H9 (cell line): ENCODE results near the gene NUBPL. TPM values are rescaled to one million over a fixed set of nuclear protein-coding genes. Genes with fewer than 3 reads are reported as not detected.

Experiments used
- DNase-seq: peaks from one replicate; pipeline ENCODE4 v3.0.0-alpha.2; 2017
- H2AFZ ChIP-seq: one replicate; pipeline ENCODE4 v1.6.1; 2013; ENCODE audit warnings: mild to moderate bottlenecking, low read length, control low read depth, moderate library complexity
- H2AK5ac ChIP-seq: 2 replicates; pipeline ENCODE4 v1.6.1; 2013; ENCODE audit warnings: low read length, control low read depth, mixed read lengths; ENCODE audit not compliant: insufficient read length
- H2BK120ac ChIP-seq: one replicate; pipeline ENCODE4 v1.6.1; 2013; ENCODE audit warnings: low read depth, mild to moderate bottlenecking, low read length, control low read depth, inconsistent platforms; ENCODE audit not compliant: poor library complexity, severe bottlenecking
- H2BK12ac ChIP-seq: 2 replicates; pipeline ENCODE4 v1.6.1; 2013; ENCODE audit warnings: low read length, control low read depth, mixed read lengths, low read depth; ENCODE audit not compliant: insufficient read length
- H2BK15ac ChIP-seq: 2 replicates; pipeline ENCODE4 v1.6.1; 2013; ENCODE audit warnings: low read depth, low read length, control low read depth
- H2BK20ac ChIP-seq: one replicate; pipeline ENCODE4 v1.6.1; 2013; ENCODE audit warnings: low read depth, mild to moderate bottlenecking, low read length, control low read depth, inconsistent platforms; ENCODE audit not compliant: poor library complexity, severe bottlenecking
- H2BK5ac ChIP-seq: 2 replicates; pipeline ENCODE4 v1.6.1; 2013; ENCODE audit warnings: low read length, control low read depth, mixed read lengths; ENCODE audit not compliant: insufficient read length
- H3K14ac ChIP-seq: 2 replicates; pipeline ENCODE4 v1.6.1; 2013; ENCODE audit warnings: low read length, control low read depth; ENCODE audit not compliant: insufficient read depth
- H3K18ac ChIP-seq: 2 replicates; pipeline ENCODE4 v1.6.1; 2013; ENCODE audit warnings: low read depth, mild to moderate bottlenecking, mixed read lengths, low read length, control low read depth; ENCODE audit not compliant: insufficient read length
- H3K23ac ChIP-seq: 2 replicates; pipeline ENCODE4 v1.6.1; 2013; ENCODE audit warnings: low read length, control low read depth, mixed read lengths, low read depth; ENCODE audit not compliant: insufficient read length
- H3K23me2 ChIP-seq: 2 replicates; pipeline ENCODE4 v1.6.1; 2013; ENCODE audit warnings: low read depth, mild to moderate bottlenecking, mixed read lengths, low read length, control low read depth; ENCODE audit not compliant: insufficient read length, poor library complexity, severe bottlenecking
- H3K27ac ChIP-seq: 2 replicates; pipeline ENCODE4 v1.5.1; 2013; ENCODE audit warnings: low read length, control low read depth, mixed read lengths, low read depth; ENCODE audit not compliant: insufficient read length
- H3K27me3 ChIP-seq: 2 replicates; pipeline ENCODE4 v1.6.1; 2013; ENCODE audit warnings: low read length, control low read depth, inconsistent platforms; ENCODE audit not compliant: insufficient read depth
- H3K4ac ChIP-seq: 2 replicates; pipeline ENCODE4 v1.6.1; 2013; ENCODE audit warnings: low read depth, mild to moderate bottlenecking, control low read depth, inconsistent platforms, low read length, moderate library complexity
- H3K4me1 ChIP-seq: 2 replicates; pipeline ENCODE4 v1.6.1; 2013; ENCODE audit warnings: low read length, control low read depth, inconsistent platforms; ENCODE audit not compliant: insufficient read depth
- H3K4me2 ChIP-seq: 2 replicates; pipeline ENCODE4 v1.6.1; 2013; ENCODE audit warnings: low read length, control low read depth, mixed read lengths; ENCODE audit not compliant: insufficient read length, insufficient read depth
- H3K56ac ChIP-seq: 2 replicates; pipeline ENCODE4 v1.6.1; 2013; ENCODE audit warnings: low read depth, mild to moderate bottlenecking, mixed read lengths, low read length, control low read depth; ENCODE audit not compliant: insufficient read length
- H3K79me1 ChIP-seq: 2 replicates; pipeline ENCODE4 v1.6.1; 2013; ENCODE audit warnings: low read depth, mild to moderate bottlenecking, moderate library complexity, low read length, control low read depth, inconsistent platforms; ENCODE audit not compliant: insufficient read depth, poor library complexity, severe bottlenecking
- H3K79me2 ChIP-seq: 2 replicates; pipeline ENCODE4 v1.6.1; 2013; ENCODE audit warnings: low read length, control low read depth, inconsistent platforms; ENCODE audit not compliant: insufficient read depth
- H3K9ac ChIP-seq: 2 replicates; pipeline ENCODE4 v1.6.1; 2013; ENCODE audit warnings: low read length, control low read depth, mixed read lengths; ENCODE audit not compliant: insufficient read length; ENCODE audit errors: extremely low read depth
- H3K9me3 ChIP-seq: one replicate; pipeline ENCODE4 v1.6.1; 2013; ENCODE audit warnings: low read depth, low read length, inconsistent platforms; ENCODE audit not compliant: control insufficient read depth
- H3T11ph ChIP-seq: one replicate; pipeline ENCODE4 v1.6.1; 2013; ENCODE audit warnings: mild to moderate bottlenecking, low read length, control low read depth, inconsistent platforms
- H4K20me1 ChIP-seq: one replicate; pipeline ENCODE4 v1.6.1; 2013; ENCODE audit not compliant: control insufficient read depth, insufficient read length, insufficient read depth
- H4K5ac ChIP-seq: 2 replicates; pipeline ENCODE4 v1.6.1; 2013; ENCODE audit warnings: low read depth, mild to moderate bottlenecking, mixed read lengths, low read length, control low read depth; ENCODE audit not compliant: insufficient read length
- H4K8ac ChIP-seq: replicated peaks from 2 replicates; pipeline ENCODE4 v1.6.1; 2013; ENCODE audit warnings: low read length, control low read depth, mixed read lengths, low read depth; ENCODE audit not compliant: insufficient read length
- H4K91ac ChIP-seq: 2 replicates; pipeline ENCODE4 v1.6.1; 2013; ENCODE audit warnings: low read depth, mild to moderate bottlenecking, moderate library complexity, mixed read lengths, low read length, control low read depth; ENCODE audit not compliant: insufficient read length
- H3K27ac Mint-ChIP-seq, 3 experiments: 2 replicates in 2 of 3; 3 replicates in 1 of 3; pipeline ENCODE4 v1.8.0; 2020 to 2021; ENCODE audit warnings: mixed read lengths in 3 of 3, mild to moderate bottlenecking in 1 of 3, moderate library complexity in 1 of 3
- H3K27me3 Mint-ChIP-seq: 2 replicates; pipeline ENCODE4 v1.8.0; 2021; ENCODE audit warnings: low read depth, mild to moderate bottlenecking, moderate library complexity, mixed read lengths
- H3K36me3 Mint-ChIP-seq, 3 experiments: 2 replicates in 2 of 3; 3 replicates in 1 of 3; pipeline ENCODE4 v1.8.0; 2020 to 2021; ENCODE audit warnings: low read depth in 3 of 3, mixed read lengths in 3 of 3; ENCODE audit not compliant: insufficient read depth in 1 of 3
- H3K4me1 Mint-ChIP-seq, 2 experiments: 2 replicates each; pipeline ENCODE4 v1.8.0; 2020; ENCODE audit warnings: mixed read lengths in 2 of 2
- H3K4me3 Mint-ChIP-seq, 2 experiments: 2 replicates in 1 of 2; 3 replicates in 1 of 2; pipeline ENCODE4 v1.8.0; 2020 to 2021; ENCODE audit warnings: mild to moderate bottlenecking in 2 of 2, mixed read lengths in 2 of 2, moderate library complexity in 1 of 2
- H3K9me3 Mint-ChIP-seq, 2 experiments: 2 replicates in 1 of 2; 3 replicates in 1 of 2; pipeline ENCODE4 v1.8.0; 2020; ENCODE audit warnings: mild to moderate bottlenecking in 2 of 2, mixed read lengths in 2 of 2, moderate library complexity in 1 of 2
- CTCF ChIP-seq: fragments of 200-600 bp; sonication (generic); conservative IDR thresholded peaks from 3 replicates; pipeline ENCODE4 v1.8.0; 2021; ENCODE audit warnings: antibody characterized with exemption, mild to moderate bottlenecking
- WGBS: extraction: QIAGEN DNeasy Blood & Tissue Kit; methylation state at CpG from one replicate; pipeline ENCODE4 v1.1.7; 2013; ENCODE audit warnings: missing lambda C conversion rate, low lambda C conversion rate, mixed read lengths; ENCODE audit not compliant: insufficient read length; ENCODE audit errors: extremely low coverage; 5-methylcytosine and 5-hydroxymethylcytosine counted together
- total RNA-seq: library from RNA; stranded (reverse); gene quantifications from 2 replicates; pipeline ENCODE4 v1.2.1, GENCODE V29; 2021

NUBPL gene
- total RNA-seq, 1 experiment from 2014 or later, result 14.8 TPM

DNA sequence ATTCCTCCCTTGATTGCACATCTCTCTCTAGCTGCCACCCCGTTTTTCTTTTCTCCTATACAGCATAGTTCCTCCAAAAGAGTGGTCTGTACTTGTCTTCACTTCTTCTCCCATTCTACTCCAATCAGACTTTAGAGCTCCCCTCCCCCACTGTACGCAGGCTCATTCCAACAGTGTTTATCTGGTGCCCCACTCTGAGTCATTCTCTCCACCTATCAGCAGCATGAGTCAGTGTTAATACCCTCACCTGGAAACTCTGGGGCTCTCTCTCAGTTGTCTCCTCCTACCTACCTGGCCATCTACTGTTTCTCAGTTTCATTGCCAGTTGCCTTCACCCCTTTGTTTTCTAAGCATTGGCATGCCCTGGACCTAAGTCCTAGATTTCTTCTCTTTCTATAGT lies 340.8 kb downstream of the NUBPL start:
- no peak overlapping the region for H2BK120ac ChIP-seq
- H3K23ac ChIP-seq, result no peak overlapping the region
- Mint-ChIP-seq H3K27ac (no peak overlapping the region), H3K27me3 (no peaks in the 10 kb centered on the region), H3K4me3 (no peak overlapping the region), H3K36me3 (no peaks in the 10 kb centered on the region), H3K4me1 (no peaks in the 10 kb centered on the region), H3K9me3 (no peaks in the 10 kb centered on the region)
- H4K8ac ChIP-seq, result no peak overlapping the region
- H3T11ph ChIP-seq, result no peak overlapping the region
- H3K27me3 ChIP-seq, result no peaks in the 10 kb centered on the region
- no peaks in the 10 kb centered on the region for H3K79me2 ChIP-seq
- no peak overlapping the region for H2AK5ac ChIP-seq
- no peaks in the 10 kb centered on the region for H3K79me1 ChIP-seq
- no peak overlapping the region for H2BK15ac ChIP-seq
- H3K23me2 ChIP-seq, result no peaks in the 10 kb centered on the region
- no peak overlapping the region for H2BK12ac ChIP-seq
- no peak overlapping the region for H3K27ac ChIP-seq
- no peak overlapping the region for H4K5ac ChIP-seq
- no peak overlapping the region for H4K91ac ChIP-seq
- no peak for DNase-seq
- no peak overlapping the region for H3K18ac ChIP-seq
- H3K56ac ChIP-seq, result no peak overlapping the region
- TF ChIP-seq CTCF, result no peak
- WGBS, result no CpG with 5 or more reads among the region's 2 CpGs
- H3K9ac ChIP-seq, result no peak overlapping the region
- no peak overlapping the region for H3K14ac ChIP-seq
- no peaks in the 10 kb centered on the region for H4K20me1 ChIP-seq
- H2AFZ ChIP-seq, result no peak overlapping the region
- H2BK5ac ChIP-seq, result no peak overlapping the region
- no peak overlapping the region for H3K4me2 ChIP-seq
- no peaks in the 10 kb centered on the region for H3K4me1 ChIP-seq
- H2BK20ac ChIP-seq, result no peak overlapping the region
- no peak overlapping the region for H3K4ac ChIP-seq
- no peaks in the 10 kb centered on the region for H3K9me3 ChIP-seq
